NCI-H1694 (cell line): ENCODE data around the gene PVR.
"Not testable (repeated sequence)": the region's sequence is repeated elsewhere in the genome, so short reads cannot be mapped to it uniquely, and the experiment has no call there.

ENCODE experiments used
- DNase-seq: peaks from one replicate; lab custom pipeline; 2025; lab: John Stamatoyannopoulos, UW

The PVR gene

DNA sequence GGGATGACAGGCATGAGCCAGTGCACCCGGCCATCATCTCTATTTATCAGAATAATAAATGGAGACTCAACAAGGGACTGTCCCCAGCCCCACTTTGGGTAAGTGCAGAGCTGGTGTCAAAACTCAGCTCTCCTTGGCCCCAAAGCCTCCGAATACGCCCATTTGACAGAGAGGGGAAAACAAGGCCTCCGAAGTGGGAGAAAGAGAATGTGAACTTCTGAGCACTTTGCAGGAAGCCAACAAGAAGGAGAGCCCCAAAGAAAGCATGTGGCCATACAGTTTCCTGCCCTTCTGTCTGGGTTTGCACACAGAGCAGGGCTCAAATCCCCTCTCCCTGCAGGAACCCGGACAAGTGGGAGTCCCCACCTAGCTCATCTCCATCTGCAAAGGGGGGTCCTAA, 56.8 kb downstream of the PVR start:
- no peak for DNase-seq

DNA sequence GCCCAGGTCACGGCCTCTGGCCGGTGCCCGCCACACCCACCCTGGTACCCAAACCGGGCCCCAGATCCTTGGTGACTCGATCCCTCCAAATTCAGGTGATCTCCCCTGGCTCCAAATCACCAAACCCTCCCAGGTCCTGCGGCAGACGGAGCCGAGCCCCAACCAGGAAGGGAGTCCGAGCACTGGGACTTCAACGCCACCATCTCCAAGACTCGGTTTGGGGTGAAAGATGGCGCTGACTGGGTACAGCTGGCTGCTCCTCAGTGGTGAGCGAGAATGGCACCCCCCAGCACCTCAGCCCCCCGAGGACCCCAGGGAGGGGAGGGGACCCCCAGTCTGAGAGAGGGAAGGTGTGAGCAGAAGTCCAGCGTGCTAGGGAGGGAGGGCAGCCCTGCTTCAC, 57.5 kb downstream of the PVR start:
- no peak for DNase-seq

- DNase-seq = no peak
These were observed 59.0 kb downstream of the PVR start for GRCh38 chr19:44702551-44703176.

GRCh38 chr19:44703336-44704078, 59.8 kb downstream of the PVR start:
- DNase-seq = no peak

GRCh38 chr19:44704982-44705381, 61.3 kb downstream of the PVR start:
- DNase-seq = no peak

GRCh38 chr19:44705502-44706010, 61.8 kb downstream of the PVR start:
- no peak for DNase-seq

GRCh38 chr19:44706506-44707236, 63.0 kb downstream of the PVR start:
- no peak for DNase-seq

DNA sequence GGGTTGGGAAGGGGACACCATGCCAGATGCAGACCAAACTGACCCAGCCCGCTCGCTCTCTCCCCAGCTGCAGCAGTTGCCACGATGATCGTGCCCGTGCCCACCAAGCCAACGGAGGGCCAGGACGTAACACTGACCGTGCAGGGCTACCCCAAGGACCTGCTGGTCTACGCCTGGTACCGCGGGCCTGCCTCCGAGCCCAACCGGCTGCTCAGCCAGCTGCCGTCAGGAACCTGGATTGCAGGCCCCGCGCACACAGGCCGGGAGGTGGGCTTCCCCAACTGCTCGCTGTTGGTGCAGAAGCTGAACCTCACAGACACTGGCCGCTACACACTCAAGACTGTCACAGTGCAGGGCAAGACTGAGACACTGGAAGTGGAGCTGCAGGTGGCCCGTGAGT, 64.1 kb downstream of the PVR start:
- DNase-seq = no peak

- no peak for DNase-seq
These were observed 65.2 kb downstream of the PVR start for GRCh38 chr19:44708940-44709339.

DNA sequence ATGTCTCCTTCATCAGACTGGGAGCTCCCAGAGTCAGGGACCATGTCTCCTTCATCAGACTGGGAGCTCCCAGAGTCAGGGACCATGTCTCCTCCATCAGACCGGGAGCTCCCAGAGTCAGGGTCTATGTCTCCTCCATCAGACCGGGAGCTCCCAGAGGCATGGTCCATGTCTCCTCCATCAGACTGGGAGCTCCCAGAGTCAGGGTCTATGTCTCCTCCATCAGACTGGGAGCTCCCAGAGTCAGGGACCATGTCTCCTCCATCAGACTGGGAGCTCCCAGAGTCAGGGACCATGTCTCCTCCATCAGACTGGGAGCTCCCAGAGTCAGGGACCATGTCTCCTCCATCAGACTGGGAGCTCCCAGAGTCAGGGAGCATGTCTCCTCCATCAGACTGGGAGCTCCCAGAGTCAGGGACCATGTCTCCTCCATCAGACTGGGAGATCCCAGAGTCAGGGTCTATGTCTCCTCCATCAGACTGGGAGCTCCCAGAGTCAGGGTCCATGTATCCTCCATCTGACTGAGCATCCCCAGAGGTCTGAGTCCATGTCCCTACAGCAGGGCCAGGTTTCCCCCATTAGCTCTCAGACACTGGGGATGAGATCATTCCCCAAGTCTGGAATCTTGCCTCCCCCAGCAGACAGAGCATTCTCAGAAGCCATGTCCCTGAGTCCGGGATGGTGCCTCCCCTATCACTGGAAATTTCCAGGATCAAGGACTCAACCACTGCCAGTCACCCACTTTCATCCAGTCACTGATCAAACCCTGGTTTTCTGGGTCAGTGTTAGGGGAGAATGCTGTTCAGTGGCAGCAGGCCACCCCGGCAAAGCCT, 65.9 kb downstream of the PVR start:
- not testable (repeated sequence) for DNase-seq

- DNase-seq = no peak
These were observed 66.8 kb downstream of the PVR start for GRCh38 chr19:44710483-44710882.

DNA sequence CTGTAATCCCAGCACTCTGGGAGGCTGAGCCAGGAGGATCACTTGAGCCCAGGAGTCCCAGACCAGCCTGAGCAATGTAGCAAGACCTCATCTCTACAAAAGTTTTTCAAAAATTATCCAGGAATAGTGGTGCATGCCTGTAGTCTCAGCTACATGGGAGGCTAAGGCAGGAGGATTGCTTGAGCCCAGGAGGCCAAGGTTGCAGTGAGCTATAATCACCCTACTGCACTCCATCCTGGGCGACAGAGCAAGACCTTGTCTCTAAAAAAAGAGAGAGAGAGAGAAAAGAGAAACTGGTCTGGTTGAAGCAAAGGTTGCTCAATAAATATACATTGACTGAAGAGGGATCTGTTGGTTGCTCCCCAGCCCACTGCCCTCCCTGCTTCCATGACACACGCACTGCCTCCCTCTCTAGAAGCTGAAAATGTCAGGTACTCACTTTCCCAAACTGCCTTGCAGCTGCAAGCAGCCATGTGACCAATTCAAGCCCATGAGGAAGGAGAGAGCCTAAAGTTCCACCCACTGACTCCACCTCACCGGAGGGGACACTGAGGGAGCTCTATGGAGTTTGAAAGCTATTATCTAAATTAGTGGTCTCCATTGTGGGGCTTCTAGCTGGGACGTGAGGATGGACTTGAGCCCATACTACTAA, 69.3 kb downstream of the PVR start:
- no peak for DNase-seq
